CD8-positive, alpha-beta memory T cell (primary cell): ENCODE data around the gene BCR. TPM values are rescaled to one million over a fixed set of nuclear protein-coding genes. Genes with fewer than 3 reads are reported as not detected.
"Not testable (repeated sequence)": the region's sequence is repeated elsewhere in the genome, so short reads cannot be mapped to it uniquely, and the experiment has no call there.

Experiments
- CTCF ChIA-PET: fragments of 350-600 bp; sonication (Branson Sonifier 250); formaldehyde crosslinking; loops from one replicate; lab custom pipeline; 2021; ENCODE audit warnings: antibody characterized with exemption; lab: Charles Lee
- POLR2A ChIA-PET: fragments of 350-600 bp; sonication (Branson Sonifier 250); formaldehyde crosslinking; loops from one replicate; lab custom pipeline; 2021; ENCODE audit warnings: antibody characterized with exemption; lab: Charles Lee
- DNase-seq, 5 donors: peaks; one replicate each; pipeline versions ENCODE4 v3.0.0 to v3.0.0-alpha.2; 2020 to 2022; ENCODE audit warnings: mixed read lengths in 1 of 5
- H3K27ac ChIP-seq: one replicate; pipeline ENCODE4 v1.7.0; 2013; ENCODE audit warnings: low read depth, mild to moderate bottlenecking, low read length, moderate library complexity
- H3K27me3 ChIP-seq: 2 replicates; pipeline ENCODE4 v1.7.0; 2013; ENCODE audit warnings: low read length, mild to moderate bottlenecking; ENCODE audit not compliant: insufficient read depth, poor library complexity, severe bottlenecking
- H3K36me3 ChIP-seq: 2 replicates; pipeline ENCODE4 v1.7.0; 2013; ENCODE audit warnings: mild to moderate bottlenecking, low read length, moderate library complexity; ENCODE audit not compliant: insufficient read depth
- H3K4me1 ChIP-seq: 2 replicates; pipeline ENCODE4 v1.7.0; 2013; ENCODE audit warnings: mild to moderate bottlenecking, low read length, moderate library complexity; ENCODE audit not compliant: insufficient read depth
- H3K4me3 ChIP-seq: 2 replicates; pipeline ENCODE4 v1.7.0; 2013; ENCODE audit warnings: mild to moderate bottlenecking, low read length
- H3K9me3 ChIP-seq: 2 replicates; pipeline ENCODE4 v1.7.0; 2013; ENCODE audit warnings: mild to moderate bottlenecking, low read length
- H3K27ac Mint-ChIP-seq, 8 donors: one replicate each; pipeline ENCODE4 v1.8.0; 2020 to 2021; ENCODE audit warnings: mixed read lengths in 8 of 8, mild to moderate bottlenecking in 6 of 8, inconsistent platforms in 3 of 8, moderate library complexity in 3 of 8
- H3K27me3 Mint-ChIP-seq, 2 donors: one replicate each; pipeline ENCODE4 v1.8.0; 2020 to 2021; ENCODE audit warnings: mixed read lengths in 2 of 2, mild to moderate bottlenecking in 1 of 2, moderate library complexity in 1 of 2
- H3K36me3 Mint-ChIP-seq, 3 donors: one replicate each; pipeline ENCODE4 v1.8.0; 2020 to 2021; ENCODE audit warnings: mixed read lengths in 3 of 3, inconsistent platforms in 1 of 3, mild to moderate bottlenecking in 1 of 3
- H3K4me1 Mint-ChIP-seq, 3 donors: one replicate each; pipeline ENCODE4 v1.8.0; 2020 to 2021; ENCODE audit warnings: mixed read lengths in 3 of 3, inconsistent platforms in 1 of 3, mild to moderate bottlenecking in 1 of 3
- H3K4me3 Mint-ChIP-seq, 7 donors: one replicate each; pipeline ENCODE4 v1.8.0; 2020 to 2021; ENCODE audit warnings: mixed read lengths in 7 of 7, mild to moderate bottlenecking in 6 of 7, moderate library complexity in 4 of 7, inconsistent platforms in 2 of 7
- H3K9me3 Mint-ChIP-seq, 5 donors: one replicate each; pipeline ENCODE4 v1.8.0; 2020 to 2022; ENCODE audit warnings: mixed read lengths in 5 of 5, mild to moderate bottlenecking in 3 of 5, moderate library complexity in 2 of 5, inconsistent platforms in 1 of 5
- polyA plus RNA-seq: library from polyadenylated mRNA; unstranded; fragments of 300-500 nt; fragmentation: Illumina TruSeq; gene quantifications from one replicate; pipeline ENCODE4 v1.2.3, GENCODE V29; 2021
- total RNA-seq, 2 experiments: library from RNA; stranded (reverse); gene quantifications; one replicate each; pipeline ENCODE4 v1.2.3, GENCODE V29; 2021

Gene BCR
- total and polyA plus RNA-seq, 3 experiments from 2014 or later: 18.4 to 34.7 (median 33.2) TPM

DNA sequence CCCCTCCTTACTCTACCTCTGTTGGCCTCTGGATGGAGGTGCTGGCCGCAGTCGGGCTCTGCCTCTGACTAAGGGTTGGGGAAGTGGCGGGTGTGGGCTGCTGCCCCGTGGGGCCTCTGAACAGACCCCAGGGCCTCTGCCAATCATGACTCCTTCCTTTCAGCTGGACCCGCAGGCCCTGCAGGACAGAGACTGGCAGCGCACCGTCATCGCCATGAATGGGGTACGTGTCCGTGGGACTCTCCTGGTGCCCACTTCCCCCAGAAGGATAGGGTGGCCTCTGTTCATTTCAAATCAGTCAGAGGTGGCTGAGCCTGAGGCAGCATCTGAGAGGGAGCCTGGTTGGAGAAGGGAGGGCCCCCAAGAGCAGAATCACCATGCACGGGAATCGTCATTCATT lies 129.0 kb downstream of the BCR start:
- H3K36me3 Mint-ChIP-seq: peaks cover 0 to 32% (median 2%) of the 10 kb centered on the region in 3 donors
- H3K27me3 Mint-ChIP-seq, H3K4me1 ChIP-seq, H3K36me3 ChIP-seq, CTCF ChIA-PET, H3K27ac ChIP-seq, H3K27me3 ChIP-seq, H3K9me3 ChIP-seq, H3K4me3 Mint-ChIP-seq, H3K4me1 Mint-ChIP-seq, H3K4me3 ChIP-seq, H3K9me3 Mint-ChIP-seq, H3K27ac Mint-ChIP-seq, DNase-seq, POLR2A ChIA-PET: not testable (repeated sequence)

DNA sequence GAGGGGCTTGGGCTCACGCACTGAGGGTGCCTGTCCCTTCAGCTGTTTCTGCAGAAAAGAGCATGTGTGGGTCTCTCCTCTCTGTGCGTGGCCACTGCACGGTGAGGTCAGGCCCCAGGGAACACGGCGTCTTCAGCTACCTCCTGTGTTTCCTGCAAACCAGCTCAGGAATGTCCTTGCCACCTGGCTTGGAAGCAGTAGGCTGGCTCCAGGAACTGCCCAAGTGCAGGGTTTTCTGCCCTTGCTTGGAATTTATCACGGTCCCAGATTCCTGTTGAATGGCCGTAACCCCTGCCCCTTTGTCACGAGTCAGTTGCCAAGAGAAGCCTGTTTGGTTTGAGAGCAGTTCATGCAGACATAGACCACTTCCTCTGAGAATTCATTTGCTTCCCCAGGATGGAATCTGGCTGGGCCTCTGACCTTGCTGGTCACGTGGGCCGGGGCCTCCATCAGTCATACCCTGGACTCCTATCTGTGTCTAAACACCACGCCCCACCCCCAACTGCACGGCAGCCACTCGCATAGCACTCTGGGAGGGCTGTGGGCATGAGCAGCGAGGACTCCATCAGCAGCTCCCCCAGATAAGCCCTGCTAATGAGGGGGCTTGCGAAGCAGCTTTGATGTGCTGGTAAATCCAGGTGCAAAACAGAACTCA lies 130.3 kb downstream of the BCR start:
- H3K27me3 Mint-ChIP-seq: not testable (repeated sequence)

DNA sequence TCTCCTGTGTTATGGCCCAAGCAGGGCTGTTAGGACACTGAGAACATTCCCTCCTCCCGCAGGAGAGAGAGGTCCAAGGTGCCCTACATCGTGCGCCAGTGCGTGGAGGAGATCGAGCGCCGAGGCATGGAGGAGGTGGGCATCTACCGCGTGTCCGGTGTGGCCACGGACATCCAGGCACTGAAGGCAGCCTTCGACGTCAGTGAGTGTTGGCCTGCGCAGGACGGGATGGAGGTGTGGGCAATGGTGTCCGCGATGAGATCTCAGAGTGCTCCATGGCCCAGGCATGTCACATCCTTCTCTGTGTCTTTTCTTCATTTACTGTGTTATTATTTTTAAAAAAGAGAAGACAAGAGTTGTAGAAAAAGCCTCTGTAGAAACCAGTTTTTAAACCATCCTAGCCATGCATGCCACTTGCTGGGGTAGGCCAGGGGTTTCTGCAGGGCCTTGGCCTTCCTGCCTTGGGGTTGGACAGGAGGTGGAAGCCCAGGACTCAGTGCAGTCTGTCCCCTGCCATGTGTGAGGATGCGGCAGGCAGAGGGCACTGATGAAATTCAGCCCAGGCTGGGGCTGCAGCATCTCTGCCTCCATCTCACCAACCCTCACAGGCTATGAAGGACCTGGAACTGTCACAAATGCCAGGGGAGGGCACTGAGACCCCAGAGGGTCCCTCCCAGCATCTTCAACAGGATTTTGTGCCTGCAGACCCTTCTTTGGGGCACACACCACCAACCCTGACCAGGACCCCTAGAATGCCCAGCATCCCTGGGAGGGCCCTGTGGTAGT lies 131.5 kb downstream of the BCR start:
- H3K4me3 Mint-ChIP-seq, H3K9me3 ChIP-seq, CTCF ChIA-PET, H3K27me3 ChIP-seq, H3K27ac ChIP-seq, POLR2A ChIA-PET, H3K36me3 ChIP-seq, H3K4me1 Mint-ChIP-seq, H3K4me1 ChIP-seq, H3K27ac Mint-ChIP-seq, H3K27me3 Mint-ChIP-seq, H3K4me3 ChIP-seq, DNase-seq, H3K9me3 Mint-ChIP-seq: not testable (repeated sequence)
- H3K36me3 Mint-ChIP-seq: peaks cover 0 to 35% (median 2%) of the 10 kb centered on the region in 3 donors

More for the DNA sequence above, 130.3 kb downstream of the BCR start:
- H3K9me3 ChIP-seq, H3K4me1 Mint-ChIP-seq, DNase-seq, H3K27ac ChIP-seq, H3K27ac Mint-ChIP-seq, H3K4me1 ChIP-seq, H3K27me3 ChIP-seq, H3K36me3 ChIP-seq, CTCF ChIA-PET, H3K4me3 ChIP-seq, H3K4me3 Mint-ChIP-seq, H3K9me3 Mint-ChIP-seq, POLR2A ChIA-PET: not testable (repeated sequence)
- H3K36me3 Mint-ChIP-seq: peaks cover 0 to 37% (median 2%) of the 10 kb centered on the region in 3 donors

DNA sequence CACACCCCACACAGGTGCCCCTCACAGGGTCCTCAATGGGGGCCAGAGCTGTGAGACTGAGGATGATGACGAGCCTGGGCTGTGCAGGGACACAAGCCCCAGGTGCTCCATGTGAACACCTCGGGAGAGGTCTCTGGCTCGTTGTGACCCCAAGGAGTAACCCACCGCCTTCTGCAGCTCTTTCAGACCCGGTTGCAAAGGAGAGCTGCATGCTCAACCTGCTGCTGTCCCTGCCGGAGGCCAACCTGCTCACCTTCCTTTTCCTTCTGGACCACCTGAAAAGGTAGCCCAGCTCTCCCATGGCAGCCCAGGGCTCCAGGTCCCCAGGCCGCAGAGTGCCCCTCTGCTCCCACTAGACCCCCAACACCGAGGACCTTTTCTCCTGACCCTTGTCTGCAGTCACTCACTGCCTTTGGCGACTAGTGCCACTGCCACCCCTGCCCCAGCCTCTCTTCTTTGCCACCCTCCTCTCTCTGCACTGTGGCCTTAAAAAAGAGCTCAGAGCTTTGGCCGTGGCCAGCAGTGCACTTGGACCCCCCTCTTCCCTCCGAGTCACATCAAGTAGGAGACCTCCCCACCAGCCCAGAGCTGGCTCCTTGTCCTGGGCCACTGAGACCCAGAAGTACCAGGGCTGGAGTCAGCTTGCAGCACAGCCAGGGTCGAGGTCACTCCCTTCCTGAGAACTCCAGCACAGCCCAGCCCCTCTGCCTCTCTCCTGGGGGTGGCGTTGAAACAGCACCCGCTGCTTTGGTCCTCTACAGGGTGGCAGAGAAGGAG lies 133.7 kb downstream of the BCR start:
- Mint-ChIP-seq H3K9me3 (no peaks in the 10 kb centered on the region), H3K27ac (peak overlapping the region in 2 of 8 donors; percentile 52 to 66), H3K36me3 (peaks cover 0 to 35% (median 2%) of the 10 kb centered on the region in 3 donors), H3K4me3 (no peak overlapping the region), H3K4me1 (no peaks in the 10 kb centered on the region), H3K27me3 (no peaks in the 10 kb centered on the region)
- no peak for DNase-seq
- Histone ChIP-seq H3K27ac (no peak overlapping the region), H3K27me3 (no peaks in the 10 kb centered on the region), H3K9me3 (no peaks in the 10 kb centered on the region), H3K4me1 (no peaks in the 10 kb centered on the region), H3K36me3 (no peaks in the 10 kb centered on the region), H3K4me3 (no peak overlapping the region)
- ChIA-PET POLR2A (no interaction called here), CTCF (no interaction called here)

DNA sequence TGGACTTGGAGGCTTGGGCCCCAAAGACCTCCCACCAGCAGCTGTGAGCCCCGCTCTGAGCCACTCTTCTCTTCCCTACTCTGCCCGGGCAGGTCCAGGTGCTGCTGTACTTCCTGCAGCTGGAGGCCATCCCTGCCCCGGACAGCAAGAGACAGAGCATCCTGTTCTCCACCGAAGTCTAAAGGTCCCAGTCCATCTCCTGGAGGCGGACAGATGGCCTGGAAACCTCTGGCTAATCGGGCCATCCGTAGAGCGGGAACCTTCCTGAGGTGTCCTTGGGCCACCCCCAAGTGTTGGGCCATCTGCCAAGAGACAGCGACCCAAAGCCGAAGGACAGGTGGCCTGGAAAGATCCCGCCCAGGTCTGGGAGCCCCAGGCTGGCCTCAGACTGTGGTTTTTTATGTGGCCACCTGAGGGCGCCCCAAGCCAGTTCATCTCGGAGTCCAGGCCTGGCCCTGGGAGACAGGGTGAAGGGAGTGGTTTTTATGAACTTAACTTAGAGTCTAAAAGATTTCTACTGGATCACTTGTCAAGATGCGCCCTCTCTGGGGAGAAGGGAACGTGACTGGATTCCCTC lies 135.1 kb downstream of the BCR start:
- H3K27ac ChIP-seq: no peak overlapping the region
- no peaks in the 10 kb centered on the region for H3K4me1 ChIP-seq
- H3K36me3 Mint-ChIP-seq: peaks cover 0 to 32% (median 2%) of the 10 kb centered on the region in 3 donors
- no peaks in the 10 kb centered on the region for H3K36me3 ChIP-seq
- H3K4me1 Mint-ChIP-seq: no peaks in the 10 kb centered on the region
- CTCF ChIA-PET: no interaction called here
- no peak overlapping the region for H3K4me3 ChIP-seq
- H3K27me3 ChIP-seq: no peaks in the 10 kb centered on the region
- H3K9me3 ChIP-seq: no peaks in the 10 kb centered on the region
- H3K27ac Mint-ChIP-seq: no peak overlapping the region
- no peaks in the 10 kb centered on the region for H3K27me3 Mint-ChIP-seq
- DNase-seq: peak in 4 of 5 donors; percentile 13 to 56 (median 47)
- H3K4me3 Mint-ChIP-seq: peak overlapping the region in 1 of 7 donors; percentile 6
- H3K9me3 Mint-ChIP-seq: no peaks in the 10 kb centered on the region
- POLR2A ChIA-PET: no interaction called here

DNA sequence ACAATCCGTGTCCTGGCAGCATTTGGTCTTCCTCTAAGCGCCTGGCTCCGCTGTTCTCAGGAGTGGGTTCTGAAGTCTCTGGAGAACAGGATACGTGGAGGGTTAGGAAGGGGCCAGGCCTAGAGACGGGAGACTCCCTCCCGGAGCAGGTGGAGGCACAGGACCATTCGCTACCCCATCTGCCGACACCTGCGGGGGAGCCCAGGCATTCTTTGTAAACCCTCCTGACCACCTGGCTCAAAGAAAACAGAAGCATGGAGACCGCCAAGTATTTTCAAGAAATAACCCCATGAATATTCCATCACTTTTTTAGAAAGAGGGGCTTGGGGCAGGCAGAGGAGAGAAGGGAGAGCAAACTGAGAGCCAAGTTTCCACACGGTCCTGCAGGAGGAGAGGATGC lies 136.3 kb downstream of the BCR start:
- POLR2A ChIA-PET, DNase-seq, H3K27ac ChIP-seq, H3K9me3 Mint-ChIP-seq, CTCF ChIA-PET, H3K4me3 Mint-ChIP-seq, H3K36me3 ChIP-seq, H3K4me1 ChIP-seq, H3K27ac Mint-ChIP-seq, H3K4me3 ChIP-seq, H3K4me1 Mint-ChIP-seq, H3K27me3 ChIP-seq, H3K27me3 Mint-ChIP-seq, H3K9me3 ChIP-seq: not testable (repeated sequence)
- H3K36me3 Mint-ChIP-seq: peaks cover 0 to 29% (median 2%) of the 10 kb centered on the region in 3 donors

DNA sequence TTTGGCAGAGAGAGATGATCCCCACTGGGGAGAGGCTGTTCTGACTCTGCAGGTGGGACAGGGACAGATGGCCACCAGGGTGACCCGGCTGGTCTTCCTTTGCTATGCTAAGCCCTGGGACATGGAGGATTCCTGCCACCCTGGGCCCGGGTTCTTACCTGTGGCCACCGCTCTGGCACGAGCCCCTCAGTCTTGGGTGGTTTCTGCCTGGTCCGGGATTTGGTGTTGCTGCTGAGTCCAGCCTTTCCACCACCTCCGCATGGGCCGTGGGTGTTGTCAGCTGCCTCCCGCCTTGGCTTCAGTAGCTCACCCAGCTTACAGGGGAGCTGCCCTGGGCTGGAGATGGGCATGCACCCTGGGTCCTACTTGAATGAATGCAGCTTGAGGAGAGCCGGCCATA lies 138.0 kb downstream of the BCR start:
- H3K4me3 ChIP-seq, H3K9me3 Mint-ChIP-seq, H3K27ac ChIP-seq, H3K27ac Mint-ChIP-seq, H3K27me3 ChIP-seq, POLR2A ChIA-PET, DNase-seq, H3K27me3 Mint-ChIP-seq, CTCF ChIA-PET, H3K36me3 ChIP-seq, H3K4me3 Mint-ChIP-seq, H3K9me3 ChIP-seq, H3K4me1 Mint-ChIP-seq, H3K4me1 ChIP-seq: not testable (repeated sequence)
- peaks cover 0 to 20% (median 2%) of the 10 kb centered on the region in 3 donors for H3K36me3 Mint-ChIP-seq
